Tibial artery (tissue), 4 donors: ENCODE measurements around the gene HBA1.

ENCODE experiments used
- DNase-seq, 2 donors: peaks; one replicate each; pipeline ENCODE4 v3.0.0-alpha.2; 2019
- H3K27ac ChIP-seq, 2 donors: fragments of 200-600 bp; sonication (generic) in 1 of 2; 1 replicate in 1 of 2; 2 replicates in 1 of 2; pipeline ENCODE4 v1.5.1; 2018 to 2019; ENCODE audit warnings: mild to moderate bottlenecking in 1 of 2
- H3K27me3 ChIP-seq, 2 donors: fragments of 200-600 bp; sonication (generic) in 1 of 2; one replicate each; pipeline versions ENCODE4 v1.5.1 to v1.6.0; 2016 to 2019
- H3K36me3 ChIP-seq, 3 donors: fragments of 200-600 bp; sonication (generic) in 2 of 3; one replicate each; pipeline ENCODE4 v1.5.1; 2016 to 2019; ENCODE audit warnings: mild to moderate bottlenecking in 2 of 3
- H3K4me1 ChIP-seq, 4 donors: fragments of 200-600 bp; sonication (generic) in 2 of 4; 1 replicate in 3 of 4; 2 replicates in 1 of 4; pipeline ENCODE4 v1.5.1; 2016 to 2019
- H3K4me3 ChIP-seq, 2 donors: fragments of 200-600 bp; sonication (generic) in 1 of 2; 1 replicate in 1 of 2; 2 replicates in 1 of 2; pipeline ENCODE4 v1.5.1; 2018 to 2019; ENCODE audit warnings: mild to moderate bottlenecking in 2 of 2
- H3K9me3 ChIP-seq, 3 donors: fragments of 200-600 bp; sonication (generic) in 1 of 3; one replicate each; pipeline ENCODE4 v1.5.1; 2016 to 2019
- CTCF ChIP-seq, 2 experiments: fragments of 200-600 bp in 1 of 2; fragments of 450-650 bp in 1 of 2; IDR thresholded peaks; one replicate each; pipeline ENCODE4 v1.5.1; 2017 to 2019; ENCODE audit warnings: antibody characterized with exemption in 2 of 2, mild to moderate bottlenecking in 1 of 2, moderate library complexity in 1 of 2
- intact Hi-C: fragments of 100-400 bp; cut with DNase I; formaldehyde crosslinking; loops from one replicate; pipeline ENCODE4 v1.15.0; 2023; ENCODE audit warnings: low total_unique reads

HBA1 gene

GRCh38 chr16:164827-165538, 11.5 kb upstream of the HBA1 start:
- intact Hi-C loops, result no loop called here
- H3K4me1 ChIP-seq, result peaks cover 10 to 18% (median 16%) of the 10 kb centered on the region in 4 donors
- DNase-seq, result no peak
- H3K9me3 ChIP-seq, result no peaks in the 10 kb centered on the region
- H3K4me3 ChIP-seq, result peak overlapping the region in 1 of 2 donors; percentile 7
- peaks cover 14 to 71% of the 10 kb centered on the region in 2 donors for H3K27me3 ChIP-seq
- TF ChIP-seq CTCF (IDR thresholded peaks at IDR 0.05), result no peak
- H3K27ac ChIP-seq, result no peak overlapping the region
- H3K36me3 ChIP-seq, result no peaks in the 10 kb centered on the region

DNA sequence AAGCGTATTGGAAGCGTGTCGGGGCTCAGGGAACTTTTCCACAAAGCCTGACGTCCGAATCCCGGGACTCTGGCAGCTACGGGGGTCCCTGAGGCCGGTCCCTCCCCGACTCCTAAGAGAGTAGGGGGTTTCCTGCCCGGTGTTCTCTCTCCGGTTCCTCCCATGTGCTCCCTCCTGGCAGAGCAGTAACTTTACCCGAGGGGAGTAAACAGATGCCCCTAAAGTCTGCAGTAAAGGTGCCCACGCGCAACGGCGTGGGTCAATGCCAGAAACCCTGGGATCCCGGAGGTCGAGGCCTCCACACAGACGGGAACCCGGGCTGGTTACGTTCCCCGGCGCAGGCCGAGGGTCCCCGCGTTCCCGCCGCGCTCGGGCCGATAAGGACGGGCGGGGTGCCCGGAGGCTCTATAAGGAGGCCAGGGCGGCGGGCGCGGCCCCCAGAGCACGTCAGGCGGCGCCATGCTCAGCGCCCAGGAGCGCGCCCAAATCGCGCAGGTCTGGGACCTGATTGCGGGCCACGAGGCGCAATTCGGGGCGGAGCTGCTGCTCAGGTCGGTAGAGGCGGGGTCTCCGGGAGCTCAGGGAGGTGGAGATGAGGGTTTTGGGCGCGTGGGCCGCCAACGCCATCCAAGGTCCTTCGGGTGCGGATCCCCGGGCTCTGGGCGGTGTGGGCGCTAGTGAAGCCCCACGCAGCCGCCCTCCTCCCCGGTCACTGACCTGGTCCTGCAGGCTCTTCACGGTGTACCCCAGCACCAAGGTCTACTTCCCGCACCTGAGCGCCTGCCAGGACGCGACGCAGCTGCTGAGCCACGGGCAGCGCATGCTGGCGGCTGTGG, 10.7 kb upstream of the HBA1 start, which contains the start of gene HBM:
HBM (plus strand) TSS at position 440 of the 836 bp plus-strand sequence; CDS start at position 460, 20 bp downstream.
- Histone ChIP-seq H3K4me1 (peaks cover 10 to 18% (median 16%) of the 10 kb centered on the region in 4 donors), H3K4me3 (peak within 1 kb of the TSS in 1 of 2 donors; percentile 7), H3K27me3 (peaks cover 14 to 76% of the 10 kb centered on the region in 2 donors), H3K36me3 (no peaks in the 10 kb centered on the region), H3K27ac (no peak within 1 kb of the TSS), H3K9me3 (no peaks in the 10 kb centered on the region)
- intact Hi-C loops, result no loop called here
- no peak for TF ChIP-seq CTCF (IDR thresholded peaks at IDR 0.05)
- no peak for DNase-seq

DNA sequence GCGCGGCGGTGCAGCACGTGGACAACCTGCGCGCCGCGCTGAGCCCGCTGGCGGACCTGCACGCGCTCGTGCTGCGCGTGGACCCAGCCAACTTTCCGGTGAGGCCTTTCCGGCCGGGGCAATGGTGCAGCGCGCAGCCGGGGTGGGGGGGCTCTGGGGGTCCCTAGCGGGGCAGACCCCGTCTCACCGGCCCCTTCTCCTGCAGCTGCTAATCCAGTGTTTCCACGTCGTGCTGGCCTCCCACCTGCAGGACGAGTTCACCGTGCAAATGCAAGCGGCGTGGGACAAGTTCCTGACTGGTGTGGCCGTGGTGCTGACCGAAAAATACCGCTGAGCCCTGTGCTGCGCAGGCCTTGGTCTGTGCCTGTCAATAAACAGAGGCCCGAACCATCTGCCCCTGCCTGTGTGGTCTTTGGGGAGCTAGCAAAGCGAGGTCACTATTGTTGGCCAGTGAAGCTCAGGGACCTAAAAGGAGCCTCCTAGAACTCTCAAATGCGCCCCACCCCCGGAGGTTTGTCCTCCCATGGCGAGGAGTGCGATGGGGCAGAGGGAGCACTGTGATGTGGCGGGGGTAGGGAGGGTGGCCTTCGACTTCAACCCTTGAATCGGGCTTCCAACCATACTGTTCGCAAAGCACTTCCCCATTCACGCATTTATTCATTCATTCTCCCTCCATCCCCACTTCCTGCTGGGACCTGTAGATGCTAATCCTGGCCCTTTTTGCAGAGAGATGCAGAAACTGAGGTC, 9.9 kb upstream of the HBA1 start:
- Histone ChIP-seq H3K4me1 (peaks cover 10 to 18% (median 16%) of the 10 kb centered on the region in 4 donors), H3K27me3 (peaks cover 14 to 77% of the 10 kb centered on the region in 2 donors), H3K4me3 (no peak overlapping the region), H3K36me3 (no peaks in the 10 kb centered on the region), H3K27ac (no peak overlapping the region), H3K9me3 (no peaks in the 10 kb centered on the region)
- no peak for TF ChIP-seq CTCF (IDR thresholded peaks at IDR 0.05)
- no peak for DNase-seq
- intact Hi-C loops, result no loop called here

DNA sequence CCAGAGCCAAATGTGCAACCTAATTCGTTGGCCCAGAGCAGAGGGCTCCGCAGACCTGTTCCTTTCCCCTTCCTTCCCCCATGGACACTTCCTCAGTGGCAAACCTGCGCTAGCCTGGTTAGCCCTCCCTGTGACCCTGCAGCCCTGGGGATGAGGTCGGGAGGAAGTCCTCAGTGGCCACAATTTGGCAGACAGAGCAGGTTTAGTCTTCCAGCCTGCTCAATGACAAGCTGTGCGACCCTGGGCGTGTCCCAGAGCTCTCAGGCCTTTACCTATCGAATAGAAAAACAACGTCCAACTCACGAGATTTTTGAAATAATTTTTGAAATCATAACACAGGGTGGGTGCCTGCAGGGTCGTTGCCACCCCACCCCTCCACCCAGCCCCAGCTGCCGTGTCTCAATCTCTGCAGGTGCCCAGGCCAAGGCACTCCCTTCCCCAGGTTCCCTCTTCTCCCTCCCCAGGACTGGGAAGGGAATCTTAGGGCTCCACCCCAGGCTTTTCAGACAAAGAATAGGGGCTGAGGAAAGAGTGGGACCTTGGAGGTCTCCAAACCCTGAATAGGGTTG, 9.3 kb upstream of the HBA1 start:
- H3K9me3 ChIP-seq, result no peaks in the 10 kb centered on the region
- peaks cover 14 to 80% of the 10 kb centered on the region in 2 donors for H3K27me3 ChIP-seq
- H3K4me1 ChIP-seq, result peaks cover 10 to 18% (median 16%) of the 10 kb centered on the region in 4 donors
- intact Hi-C loops, result no loop called here
- no peak overlapping the region for H3K4me3 ChIP-seq
- no peak overlapping the region for H3K27ac ChIP-seq
- DNase-seq, result no peak
- no peaks in the 10 kb centered on the region for H3K36me3 ChIP-seq
- TF ChIP-seq CTCF (IDR thresholded peaks at IDR 0.05), result no peak

DNA sequence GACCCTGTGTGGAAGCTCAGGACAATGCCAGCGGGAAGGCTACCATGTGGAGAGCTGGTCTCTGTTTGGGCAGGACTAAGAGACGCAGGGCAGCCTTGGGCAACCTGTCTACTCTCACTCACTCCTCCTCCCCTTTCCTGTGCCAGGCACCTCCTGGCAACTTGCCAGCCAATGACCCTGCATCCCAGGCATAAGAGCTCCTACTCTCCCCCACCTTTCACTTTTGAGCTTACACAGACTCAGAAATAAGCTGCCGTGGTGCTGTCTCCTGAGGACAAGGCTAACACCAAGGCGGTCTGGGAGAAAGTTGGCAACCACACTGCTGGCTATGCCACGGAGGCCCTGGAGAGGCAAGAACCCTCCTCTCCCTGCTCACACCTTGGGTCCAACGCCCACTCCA, 8.1 kb upstream of the HBA1 start:
- intact Hi-C loops, result no loop called here
- Histone ChIP-seq H3K36me3 (no peaks in the 10 kb centered on the region), H3K9me3 (no peaks in the 10 kb centered on the region), H3K27ac (no peak overlapping the region), H3K27me3 (peaks cover 14 to 72% of the 10 kb centered on the region in 2 donors), H3K4me3 (no peak overlapping the region), H3K4me1 (peaks cover 10 to 18% (median 16%) of the 10 kb centered on the region in 4 donors)
- TF ChIP-seq CTCF (IDR thresholded peaks at IDR 0.05), result no peak
- DNase-seq, result no peak
